Prostate gland (tissue), 2 donors: Measurements from ENCODE around the gene C13orf42.

Experiments used
- CTCF ChIP-seq, 4 experiments: fragments of 200-600 bp in 2 of 4; fragments of 450-650 bp in 2 of 4; sonication (generic) in 2 of 4; IDR thresholded peaks; 1 replicate in 3 of 4; 2 replicates in 1 of 4; pipeline ENCODE4 v1.5.1; 2016 to 2019; ENCODE audit warnings: antibody characterized with exemption in 4 of 4, mild to moderate bottlenecking in 2 of 4, moderate library complexity in 2 of 4
- POLR2A ChIP-seq: fragments of 450-650 bp; IDR thresholded peaks from one replicate; pipeline ENCODE4 v1.6.1; 2016; ENCODE audit warnings: antibody characterized with exemption, mild to moderate bottlenecking
- POLR2AphosphoS5 ChIP-seq: sonication (generic); formaldehyde crosslinking; IDR thresholded peaks from one replicate; pipeline ENCODE4 v1.6.1; 2017; ENCODE audit warnings: antibody characterized with exemption

DNA sequence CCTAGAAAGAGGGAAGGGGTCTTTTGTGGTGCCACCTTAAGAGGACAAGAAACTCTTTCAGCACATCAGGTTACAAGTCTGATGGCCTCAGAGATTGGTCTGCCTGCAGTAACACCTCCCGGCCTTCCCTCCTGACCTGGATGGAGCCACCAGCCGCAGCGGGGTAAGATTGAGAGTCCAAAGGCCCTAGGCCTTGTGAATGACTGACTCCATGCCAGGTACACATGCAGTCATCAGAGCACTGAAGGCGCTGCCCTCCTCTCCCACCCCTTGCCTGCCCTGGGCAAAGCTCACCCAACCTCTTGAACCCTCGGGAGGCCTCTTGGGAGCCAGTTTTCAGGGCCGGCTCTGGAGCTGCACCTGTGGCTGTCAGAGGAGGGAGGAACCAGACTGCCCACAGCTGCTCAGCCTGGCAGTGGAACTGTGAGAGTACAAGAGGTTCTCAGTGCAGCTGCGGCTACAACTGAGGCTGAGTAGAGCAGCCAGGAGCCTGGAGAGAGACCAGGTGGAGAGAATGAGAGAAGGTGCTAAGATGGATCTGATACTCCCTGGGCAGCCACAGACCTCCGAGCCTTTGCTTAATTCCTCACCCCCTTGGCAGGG, 23.8 kb upstream of the C13orf42 start:
- no peak for TF ChIP-seq POLR2AphosphoS5
- TF ChIP-seq CTCF (IDR thresholded peaks at IDR 0.05) = no peak
- TF ChIP-seq POLR2A = no peak
